OCI-LY1 (cell line): Measurements from ENCODE around the gene PDGFA.

Experiments used
- H2AFZ ChIP-seq: fragments of 200-600 bp; sonication (generic), shearing (Covaris generic); 2 replicates; pipeline ENCODE4 v1.6.0; 2014; ENCODE audit warnings: antibody characterized with exemption, mild to moderate bottlenecking, low read length
- H3F3A ChIP-seq: fragments of 200-600 bp; sonication (generic), shearing (Covaris generic); 2 replicates; pipeline ENCODE4 v1.6.0; 2014; ENCODE audit warnings: mild to moderate bottlenecking, antibody characterized with exemption, low read length, moderate library complexity; ENCODE audit not compliant: insufficient read depth
- H3K27ac ChIP-seq: fragments of 200-600 bp; sonication (generic); 2 replicates; pipeline ENCODE4 v1.5.1; 2014; ENCODE audit warnings: low read length, mixed run types, mild to moderate bottlenecking, low read depth; ENCODE audit not compliant: poor library complexity, severe bottlenecking
- H3K27me3 ChIP-seq: fragments of 200-600 bp; sonication (generic); 2 replicates; pipeline ENCODE4 v1.6.0; 2014; ENCODE audit warnings: antibody characterized with exemption, mild to moderate bottlenecking, low read length, moderate library complexity; ENCODE audit not compliant: insufficient read depth
- H3K36me3 ChIP-seq: fragments of 200-600 bp; sonication (generic); 2 replicates; pipeline ENCODE4 v1.6.1; 2014; ENCODE audit warnings: mild to moderate bottlenecking, antibody characterized with exemption, low read length, moderate library complexity, mixed read lengths; ENCODE audit not compliant: insufficient read depth
- H3K4me1 ChIP-seq: fragments of 200-600 bp; sonication (generic); 2 replicates; pipeline ENCODE4 v1.5.1; 2014; ENCODE audit warnings: mild to moderate bottlenecking, low read length, moderate library complexity; ENCODE audit not compliant: insufficient read depth, severe bottlenecking
- H3K4me2 ChIP-seq: fragments of 200-600 bp; sonication (generic), shearing (Covaris generic); 2 replicates; pipeline ENCODE4 v1.6.1; 2014; ENCODE audit warnings: low read length
- H3K4me3 ChIP-seq: fragments of 200-600 bp; sonication (generic); 2 replicates; pipeline ENCODE4 v1.5.1; 2014; ENCODE audit warnings: low read length, low read depth, mild to moderate bottlenecking, mixed read lengths; ENCODE audit not compliant: poor library complexity, severe bottlenecking
- H3K79me2 ChIP-seq: fragments of 200-600 bp; shearing (Covaris generic); 2 replicates; pipeline ENCODE4 v1.6.1; 2016; ENCODE audit warnings: mixed run types, low read length, mixed read lengths; ENCODE audit not compliant: insufficient read depth
- H3K9ac ChIP-seq: fragments of 200-600 bp; sonication (generic), shearing (Covaris generic); 2 replicates; pipeline ENCODE4 v1.6.1; 2014; ENCODE audit warnings: mild to moderate bottlenecking, low read length, mixed read lengths
- H3K9me2 ChIP-seq: fragments of 200-600 bp; sonication (generic), shearing (Covaris generic); 2 replicates; pipeline ENCODE4 v1.6.1; 2014; ENCODE audit warnings: low read depth, mild to moderate bottlenecking, low read length, mixed read lengths
- H3K9me3 ChIP-seq: fragments of 200-600 bp; shearing (Covaris generic); 2 replicates; pipeline ENCODE4 v1.6.1; 2014; ENCODE audit warnings: low read length, mixed read lengths
- H4K20me1 ChIP-seq: fragments of 200-600 bp; sonication (generic), shearing (Covaris generic); 2 replicates; pipeline ENCODE4 v1.6.0; 2016; ENCODE audit warnings: mild to moderate bottlenecking, low read length; ENCODE audit not compliant: insufficient read depth
- EZH2 ChIP-seq: fragments of 200-600 bp; sonication (generic), shearing (Covaris generic); IDR thresholded peaks from 2 replicates; pipeline ENCODE4 v1.8.0; 2017; ENCODE audit warnings: borderline replicate concordance, mixed run types, mild to moderate bottlenecking, antibody characterized with exemption, low read length, moderate library complexity, mixed read lengths
- TF ChIP-seq, protein P1 (sequence below): fragments of 200-600 bp; sonication (generic), shearing (Covaris generic); IDR thresholded peaks from 2 replicates; pipeline ENCODE4 v1.5.1; 2017; ENCODE audit warnings: mild to moderate bottlenecking, antibody characterized with exemption, low read length, moderate library complexity, mixed read lengths

PDGFA gene

DNA sequence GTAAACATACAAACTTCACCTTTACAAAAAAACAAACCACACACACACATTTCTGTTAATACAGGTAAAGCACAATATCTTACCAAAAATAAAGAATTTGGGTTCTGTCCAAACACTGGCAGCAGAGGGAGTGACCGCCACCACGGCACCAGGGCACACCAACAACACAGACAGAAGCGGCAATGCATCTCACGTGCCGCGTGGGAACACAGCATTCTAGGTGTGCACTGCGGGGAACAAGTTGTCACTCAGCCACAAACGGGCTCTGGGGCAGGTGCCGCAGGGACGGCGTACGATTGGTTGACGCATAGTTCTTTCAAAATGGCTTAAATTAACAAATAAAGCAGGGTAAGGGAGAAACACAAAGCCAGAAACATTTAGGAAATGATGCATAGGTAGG is 22.3 kb downstream of the PDGFA start:
- Histone ChIP-seq H3K27ac (no peak overlapping the region), H3K9me2 (no peaks in the 10 kb centered on the region), H2AFZ (no peak overlapping the region), H3K9ac (no peak overlapping the region), H3K36me3 (no peaks in the 10 kb centered on the region), H4K20me1 (no peaks in the 10 kb centered on the region), H3K27me3 (no peaks in the 10 kb centered on the region), H3K79me2 (no peaks in the 10 kb centered on the region), H3F3A (no peaks in the 10 kb centered on the region), H3K9me3 (no peaks in the 10 kb centered on the region), H3K4me3 (no peak overlapping the region), H3K4me2 (no peak overlapping the region), H3K4me1 (no peaks in the 10 kb centered on the region)
- TF ChIP-seq EZH2 = no peak

DNA sequence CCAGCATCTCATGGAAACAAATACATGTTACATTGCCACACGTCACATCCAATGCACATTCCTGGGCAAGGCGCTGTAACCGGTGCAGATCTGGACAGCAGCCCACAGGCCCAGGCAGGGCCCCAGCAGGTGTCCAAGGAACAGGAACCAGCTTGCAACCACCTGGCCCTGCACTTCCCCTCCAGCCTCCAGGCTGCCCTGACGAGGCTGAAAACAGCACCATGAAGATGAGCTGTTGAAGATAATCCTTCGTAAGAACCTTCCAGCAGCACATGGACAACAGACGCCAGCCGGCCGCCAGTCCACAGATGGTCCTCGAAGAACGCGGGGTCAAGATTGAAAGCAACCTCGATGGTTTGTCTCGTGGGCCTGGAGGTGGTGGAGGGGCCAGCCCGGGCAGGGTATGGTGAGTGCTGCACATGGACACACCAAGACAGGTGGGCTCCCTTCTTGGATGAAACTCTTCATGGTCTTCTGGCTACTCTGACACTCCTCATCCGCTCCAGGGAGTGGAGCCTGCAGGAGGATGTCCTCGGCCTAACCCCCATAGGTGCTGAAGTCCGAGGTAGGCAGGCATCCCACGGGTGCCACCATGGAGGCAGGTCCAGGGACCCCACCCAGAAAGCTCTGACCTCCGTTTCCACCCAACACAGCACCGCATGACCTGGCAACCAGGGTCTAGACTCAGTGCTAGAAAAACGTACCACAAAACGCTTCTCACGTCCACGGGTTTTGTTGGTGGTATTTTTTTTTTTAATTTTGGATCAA is 22.9 kb downstream of the PDGFA start:
- Histone ChIP-seq H3K4me2 (no peak overlapping the region), H3K4me1 (no peaks in the 10 kb centered on the region), H3F3A (no peaks in the 10 kb centered on the region), H3K27ac (no peak overlapping the region), H3K4me3 (no peak overlapping the region), H3K27me3 (no peaks in the 10 kb centered on the region), H3K36me3 (no peaks in the 10 kb centered on the region), H3K9ac (no peak overlapping the region), H4K20me1 (no peaks in the 10 kb centered on the region), H3K79me2 (no peaks in the 10 kb centered on the region), H3K9me2 (no peaks in the 10 kb centered on the region), H2AFZ (no peak overlapping the region), H3K9me3 (no peaks in the 10 kb centered on the region)
- TF ChIP-seq, protein P1, sequence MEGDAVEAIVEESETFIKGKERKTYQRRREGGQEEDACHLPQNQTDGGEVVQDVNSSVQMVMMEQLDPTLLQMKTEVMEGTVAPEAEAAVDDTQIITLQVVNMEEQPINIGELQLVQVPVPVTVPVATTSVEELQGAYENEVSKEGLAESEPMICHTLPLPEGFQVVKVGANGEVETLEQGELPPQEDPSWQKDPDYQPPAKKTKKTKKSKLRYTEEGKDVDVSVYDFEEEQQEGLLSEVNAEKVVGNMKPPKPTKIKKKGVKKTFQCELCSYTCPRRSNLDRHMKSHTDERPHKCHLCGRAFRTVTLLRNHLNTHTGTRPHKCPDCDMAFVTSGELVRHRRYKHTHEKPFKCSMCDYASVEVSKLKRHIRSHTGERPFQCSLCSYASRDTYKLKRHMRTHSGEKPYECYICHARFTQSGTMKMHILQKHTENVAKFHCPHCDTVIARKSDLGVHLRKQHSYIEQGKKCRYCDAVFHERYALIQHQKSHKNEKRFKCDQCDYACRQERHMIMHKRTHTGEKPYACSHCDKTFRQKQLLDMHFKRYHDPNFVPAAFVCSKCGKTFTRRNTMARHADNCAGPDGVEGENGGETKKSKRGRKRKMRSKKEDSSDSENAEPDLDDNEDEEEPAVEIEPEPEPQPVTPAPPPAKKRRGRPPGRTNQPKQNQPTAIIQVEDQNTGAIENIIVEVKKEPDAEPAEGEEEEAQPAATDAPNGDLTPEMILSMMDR = no peak
- no peak for TF ChIP-seq EZH2

DNA sequence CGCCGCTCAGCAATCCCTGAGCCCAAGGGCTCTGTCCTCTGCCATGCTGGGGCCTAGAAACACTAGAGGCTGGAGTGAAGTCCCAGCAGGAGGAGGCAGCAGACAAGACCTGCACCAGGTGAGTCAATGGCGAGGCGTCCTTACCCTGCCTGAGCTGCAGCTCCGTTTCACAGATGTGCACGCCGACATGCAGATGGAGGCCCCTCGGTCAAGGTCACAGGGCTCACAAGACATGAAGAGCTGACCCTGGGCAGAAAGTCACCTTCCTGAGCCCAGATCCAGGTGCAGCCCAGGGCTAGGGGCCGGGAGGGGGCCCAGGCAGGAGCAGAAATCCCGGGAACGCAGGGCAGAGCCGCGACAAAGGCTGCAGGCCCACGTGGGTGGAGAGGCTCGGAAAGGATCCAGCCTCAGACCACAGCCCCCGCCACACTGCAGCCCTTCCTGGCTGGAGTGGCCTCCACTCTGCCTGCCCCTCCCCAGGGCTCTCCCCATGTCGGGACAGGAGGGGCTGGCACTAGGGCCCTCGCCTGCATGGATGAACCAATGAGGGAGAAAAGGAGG is 23.8 kb downstream of the PDGFA start:
- H3K9me3 ChIP-seq = no peaks in the 10 kb centered on the region

More for the DNA sequence above, 23.8 kb downstream of the PDGFA start:
- Histone ChIP-seq H4K20me1 (no peaks in the 10 kb centered on the region), H3K27ac (no peak overlapping the region), H3K9ac (no peak overlapping the region), H3K4me3 (no peak overlapping the region), H3K79me2 (no peaks in the 10 kb centered on the region), H3K4me1 (no peaks in the 10 kb centered on the region), H3F3A (no peaks in the 10 kb centered on the region), H2AFZ (no peak overlapping the region), H3K9me2 (no peaks in the 10 kb centered on the region), H3K36me3 (no peaks in the 10 kb centered on the region), H3K4me2 (no peak overlapping the region), H3K27me3 (no peaks in the 10 kb centered on the region)
- TF ChIP-seq, protein P1 = no peak
- TF ChIP-seq EZH2 = no peak
